Sigmoid colon (tissue), 4 donors: ENCODE measurements around the gene DGKH.
A peak's percentile ranks its signal among the peaks of the same experiment; 100 is the strongest.

Experiments
- CTCF ChIP-seq, 4 experiments: fragments of 450-650 bp in 3 of 4; fragments of 200-600 bp in 1 of 4; IDR thresholded peaks; one replicate each; pipeline ENCODE4 v1.5.1; 2016 to 2019; ENCODE audit warnings: antibody characterized with exemption in 4 of 4, mild to moderate bottlenecking in 3 of 4, moderate library complexity in 2 of 4
- POLR2AphosphoS5 ChIP-seq, 4 donors: sonication (generic); formaldehyde crosslinking; IDR thresholded peaks; one replicate each; pipeline ENCODE4 v1.6.1; 2017; ENCODE audit warnings: antibody characterized with exemption in 4 of 4

- TF ChIP-seq CTCF (IDR thresholded peaks at IDR 0.05) (peak in 1 of 4 experiments; percentile 23), POLR2AphosphoS5 (IDR thresholded peaks at IDR 0.05) (peak; percentile 59 to 78 (median 72))
Observed at GRCh38 chr13:42048684-42049453, 421 bp downstream of the DGKH start.
